ENCODE results near the gene ASMTL.

Gene ASMTL

GRCh38 chrX:1388651-1389050 is 64.1 kb downstream of the ASMTL start:
- Histone ChIP-seq H3K4me3 (ENCODE audit: low read depth, low read length) (no peak overlapping the region), H3K9me3 (ENCODE audit: severe bottlenecking) (no peaks in the 10 kb centered on the region), H3K36me3 (peaks cover 78% of the 10 kb centered on the region), H3K27me3 (ENCODE audit: insufficient read depth, low read depth, severe bottlenecking) (no peaks in the 10 kb centered on the region), H3K27ac (no peak overlapping the region)
- DNase-seq: no peak
- TF ChIP-seq, protein P1, sequence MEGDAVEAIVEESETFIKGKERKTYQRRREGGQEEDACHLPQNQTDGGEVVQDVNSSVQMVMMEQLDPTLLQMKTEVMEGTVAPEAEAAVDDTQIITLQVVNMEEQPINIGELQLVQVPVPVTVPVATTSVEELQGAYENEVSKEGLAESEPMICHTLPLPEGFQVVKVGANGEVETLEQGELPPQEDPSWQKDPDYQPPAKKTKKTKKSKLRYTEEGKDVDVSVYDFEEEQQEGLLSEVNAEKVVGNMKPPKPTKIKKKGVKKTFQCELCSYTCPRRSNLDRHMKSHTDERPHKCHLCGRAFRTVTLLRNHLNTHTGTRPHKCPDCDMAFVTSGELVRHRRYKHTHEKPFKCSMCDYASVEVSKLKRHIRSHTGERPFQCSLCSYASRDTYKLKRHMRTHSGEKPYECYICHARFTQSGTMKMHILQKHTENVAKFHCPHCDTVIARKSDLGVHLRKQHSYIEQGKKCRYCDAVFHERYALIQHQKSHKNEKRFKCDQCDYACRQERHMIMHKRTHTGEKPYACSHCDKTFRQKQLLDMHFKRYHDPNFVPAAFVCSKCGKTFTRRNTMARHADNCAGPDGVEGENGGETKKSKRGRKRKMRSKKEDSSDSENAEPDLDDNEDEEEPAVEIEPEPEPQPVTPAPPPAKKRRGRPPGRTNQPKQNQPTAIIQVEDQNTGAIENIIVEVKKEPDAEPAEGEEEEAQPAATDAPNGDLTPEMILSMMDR (IDR thresholded peaks at IDR 0.05; ENCODE audit: low read depth, low read length): no peak

DNA sequence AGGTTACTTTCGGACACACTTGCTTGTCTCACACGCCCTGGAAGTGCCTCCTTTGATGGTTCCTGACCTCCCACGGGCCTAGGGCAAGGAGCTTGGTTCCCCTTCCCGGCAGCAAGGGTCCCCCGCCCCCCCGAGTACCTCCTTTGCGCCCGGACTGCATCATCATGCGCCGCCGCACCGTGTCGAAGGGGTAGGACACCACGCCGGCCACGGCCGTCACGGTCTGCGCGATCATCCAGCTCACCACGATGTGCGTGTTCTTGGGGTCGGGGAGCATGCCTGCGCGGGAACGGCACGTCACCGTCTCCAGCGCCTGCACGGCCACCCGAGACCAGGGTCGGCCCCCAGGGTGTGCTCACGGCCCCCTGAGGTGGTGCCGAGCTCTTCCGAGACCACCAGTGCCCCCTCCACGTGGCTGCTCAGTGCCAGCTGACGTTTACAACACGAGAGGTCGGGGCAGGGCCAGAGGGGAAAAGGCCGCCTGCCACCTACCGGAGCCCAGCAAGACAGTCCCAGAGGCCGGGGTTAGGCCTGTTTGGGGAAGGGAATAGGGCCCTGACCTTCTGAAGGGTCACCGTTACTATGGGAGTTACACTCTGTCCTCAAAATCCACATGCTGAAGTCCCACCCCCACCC is 65.5 kb downstream of the ASMTL start:
- no peak overlapping the region for H3K4me3 ChIP-seq (ENCODE audit: low read depth, low read length)
- no peaks in the 10 kb centered on the region for H3K9me3 ChIP-seq (ENCODE audit: severe bottlenecking)
- DNase-seq: no peak
- peaks cover 86% of the 10 kb centered on the region for H3K36me3 ChIP-seq
- TF ChIP-seq, protein P1 (IDR thresholded peaks at IDR 0.05; ENCODE audit: low read depth, low read length): no peak
- no peaks in the 10 kb centered on the region for H3K27me3 ChIP-seq (ENCODE audit: insufficient read depth, low read depth, severe bottlenecking)
- no peak overlapping the region for H3K27ac ChIP-seq

DNA sequence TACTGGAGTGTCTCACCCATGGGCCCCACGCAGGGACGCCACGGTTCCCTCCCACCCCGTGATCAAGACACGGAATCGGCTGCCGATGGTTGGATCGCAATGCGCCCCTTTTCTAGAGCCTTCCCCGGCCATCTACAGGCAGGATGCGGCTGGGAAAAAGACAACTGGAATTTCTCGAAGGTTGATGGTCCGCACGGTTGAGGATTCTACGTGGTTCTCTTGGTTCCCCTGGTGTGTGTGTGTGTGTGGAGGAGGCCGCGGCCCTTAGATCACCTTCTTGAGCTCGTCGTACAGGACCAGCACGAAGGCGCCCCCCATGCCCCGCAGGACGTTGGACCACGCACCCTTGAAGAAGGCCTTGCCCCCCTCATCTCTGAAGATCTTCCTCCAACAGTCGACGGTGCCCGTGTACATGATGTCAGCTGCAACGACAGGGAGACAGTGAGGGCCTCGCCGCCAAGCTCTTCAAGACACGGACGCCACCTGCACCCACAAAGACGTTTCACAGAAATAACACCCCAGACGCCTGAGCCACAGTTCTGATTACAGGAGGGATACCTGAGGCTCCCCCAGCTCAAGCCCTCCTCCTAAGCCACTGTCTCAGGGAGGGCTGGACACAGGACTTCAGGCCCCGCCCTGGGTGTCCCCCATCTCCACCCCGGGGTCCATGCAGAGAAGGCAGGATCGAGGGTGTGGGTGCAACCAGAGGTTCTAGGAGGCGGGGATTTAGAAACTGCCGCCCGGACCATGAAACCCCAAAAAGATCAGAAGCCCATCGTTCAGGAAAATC is 66.2 kb downstream of the ASMTL start:
- Histone ChIP-seq H3K9me3 (ENCODE audit: severe bottlenecking) (no peaks in the 10 kb centered on the region), H3K36me3 (peaks cover 90% of the 10 kb centered on the region), H3K27ac (no peak overlapping the region), H3K4me3 (ENCODE audit: low read depth, low read length) (no peak overlapping the region), H3K27me3 (ENCODE audit: insufficient read depth, low read depth, severe bottlenecking) (no peaks in the 10 kb centered on the region)
- no peak for DNase-seq
- TF ChIP-seq, protein P1 (IDR thresholded peaks at IDR 0.05; ENCODE audit: low read depth, low read length): no peak

DNA sequence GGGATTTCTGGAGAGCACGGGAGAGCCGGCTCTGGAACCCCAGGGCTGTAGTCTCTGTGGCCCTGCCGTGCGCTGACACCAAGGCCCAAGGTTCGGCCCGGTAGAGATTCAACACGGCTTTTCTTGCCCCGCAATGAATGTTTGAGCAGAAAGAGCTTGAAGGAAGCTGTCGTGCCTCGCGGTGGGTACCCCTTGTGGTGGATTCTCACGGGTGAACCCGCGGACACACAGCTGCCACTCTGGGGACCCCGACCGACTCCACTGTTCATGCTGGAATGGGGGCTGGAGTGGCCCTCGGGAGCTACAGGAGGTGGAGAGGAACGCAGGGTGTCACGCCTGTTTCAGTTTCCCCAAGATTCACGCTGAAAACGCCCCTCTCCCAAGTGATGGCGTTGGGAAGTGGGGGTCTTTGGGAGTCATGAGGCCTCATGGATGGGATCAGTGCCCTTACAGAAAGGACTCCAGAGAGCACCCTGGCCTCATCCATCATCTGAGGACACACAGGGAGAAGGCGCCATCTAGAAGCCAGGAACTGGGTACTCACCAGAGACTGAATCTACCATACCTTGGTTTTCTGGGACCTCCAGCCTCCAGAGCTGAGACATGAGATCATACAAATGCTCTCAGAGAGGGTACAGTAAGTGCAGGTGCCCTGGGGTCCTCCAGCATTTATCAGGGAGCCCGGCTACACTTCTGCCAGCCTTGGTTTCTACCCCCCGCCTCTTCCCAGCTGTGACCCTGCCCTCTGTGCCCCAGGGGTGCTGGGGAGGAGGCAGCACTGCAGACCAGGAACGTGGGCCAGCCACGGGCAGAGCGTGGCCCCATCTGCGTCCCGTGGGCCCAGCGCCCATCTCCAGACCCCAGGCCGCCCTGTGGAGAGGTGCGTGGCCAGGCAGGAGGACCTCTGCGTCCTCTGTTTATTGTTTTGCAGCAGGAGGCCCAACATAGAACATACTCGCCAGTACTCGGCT is 67.2 kb downstream of the ASMTL start:
- H3K4me3 ChIP-seq (ENCODE audit: low read depth, low read length): no peak overlapping the region
- no peak overlapping the region for H3K27ac ChIP-seq
- no peaks in the 10 kb centered on the region for H3K9me3 ChIP-seq (ENCODE audit: severe bottlenecking)
- TF ChIP-seq, protein P1 (IDR thresholded peaks at IDR 0.05; ENCODE audit: low read depth, low read length): no peak
- peaks cover 82% of the 10 kb centered on the region for H3K36me3 ChIP-seq
- no peak for DNase-seq
- no peaks in the 10 kb centered on the region for H3K27me3 ChIP-seq (ENCODE audit: insufficient read depth, low read depth, severe bottlenecking)

DNA sequence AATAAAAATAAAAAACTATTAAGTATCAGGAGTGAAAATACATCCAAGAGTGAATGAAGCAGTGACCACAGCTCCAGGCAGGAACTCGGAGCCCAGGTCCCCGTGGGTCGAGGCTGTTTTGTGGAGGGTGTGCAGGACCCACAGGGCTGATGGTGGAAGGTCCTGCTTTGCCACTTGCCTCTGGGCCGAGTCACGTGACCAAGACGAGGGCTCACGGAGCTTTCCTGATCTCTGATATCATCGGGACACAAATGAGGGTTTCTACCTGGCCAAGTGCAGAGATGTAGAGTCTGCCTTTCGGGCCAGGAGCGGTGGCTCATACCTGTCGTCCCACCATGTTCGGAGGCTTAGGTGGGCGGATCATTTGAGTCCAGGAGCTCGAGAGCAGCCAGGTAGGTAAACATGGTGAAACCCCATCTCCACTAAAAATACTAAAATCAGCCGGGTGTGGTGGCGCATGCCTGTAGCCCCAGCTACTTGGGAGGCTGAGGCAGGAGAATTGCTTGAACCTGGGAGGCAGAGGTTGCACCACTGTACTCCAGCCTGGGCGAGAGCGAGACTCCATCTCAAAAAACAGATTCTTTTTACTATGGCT is 68.0 kb downstream of the ASMTL start:
- Histone ChIP-seq H3K27ac (no peak overlapping the region), H3K9me3 (ENCODE audit: severe bottlenecking) (no peaks in the 10 kb centered on the region), H3K36me3 (peaks cover 75% of the 10 kb centered on the region), H3K27me3 (ENCODE audit: insufficient read depth, low read depth, severe bottlenecking) (no peaks in the 10 kb centered on the region), H3K4me3 (ENCODE audit: low read depth, low read length) (no peak overlapping the region)
- TF ChIP-seq, protein P1 (IDR thresholded peaks at IDR 0.05; ENCODE audit: low read depth, low read length): no peak
- DNase-seq: no peak

Measured in WERI-Rb-1 (cell line).